ENCODE measurements around the gene PLEKHA1. TPM values are rescaled to one million over a fixed set of nuclear protein-coding genes. Genes with fewer than 3 reads are reported as not detected.

PLEKHA1 gene
- total RNA-seq, 1 experiment from 2014 or later = 30.6 TPM

DNA sequence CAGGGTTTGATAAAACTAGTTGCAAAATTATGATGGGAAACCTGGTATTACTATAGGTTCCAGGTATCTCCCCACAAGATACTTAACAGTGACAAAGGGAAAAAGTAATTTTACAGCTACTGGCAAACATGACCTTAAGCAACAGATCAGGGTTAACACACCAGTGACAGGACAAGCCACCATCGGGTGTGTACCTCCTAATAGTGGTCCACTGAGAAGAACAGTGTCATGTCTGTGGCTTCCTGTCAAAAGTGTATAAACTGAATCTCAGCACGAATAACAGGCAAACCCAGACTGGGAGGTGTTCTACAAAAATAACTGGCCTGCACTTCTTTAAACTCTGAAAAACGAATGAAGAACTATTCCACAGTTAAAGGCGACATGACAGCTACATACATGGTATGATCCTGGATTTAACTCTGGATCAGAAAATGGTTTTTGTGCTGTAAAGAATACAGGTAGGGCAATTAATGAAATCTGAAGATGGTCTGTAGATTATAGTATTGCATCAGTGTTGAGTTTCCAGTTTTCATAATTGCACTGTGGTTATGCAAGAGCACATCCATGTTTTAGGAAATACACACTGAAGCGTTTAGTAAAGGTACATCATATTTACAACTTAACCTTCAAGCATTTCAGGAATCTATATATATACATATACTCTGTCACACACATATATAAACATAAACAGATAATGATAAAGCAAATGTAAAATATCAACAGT is 47.9 kb downstream of the PLEKHA1 start:
- no peak for TF ChIP-seq ZNF274 (IDR thresholded peaks at IDR 0.05; ENCODE audit: low read depth, low read length)
- TF ChIP-seq, protein P1, sequence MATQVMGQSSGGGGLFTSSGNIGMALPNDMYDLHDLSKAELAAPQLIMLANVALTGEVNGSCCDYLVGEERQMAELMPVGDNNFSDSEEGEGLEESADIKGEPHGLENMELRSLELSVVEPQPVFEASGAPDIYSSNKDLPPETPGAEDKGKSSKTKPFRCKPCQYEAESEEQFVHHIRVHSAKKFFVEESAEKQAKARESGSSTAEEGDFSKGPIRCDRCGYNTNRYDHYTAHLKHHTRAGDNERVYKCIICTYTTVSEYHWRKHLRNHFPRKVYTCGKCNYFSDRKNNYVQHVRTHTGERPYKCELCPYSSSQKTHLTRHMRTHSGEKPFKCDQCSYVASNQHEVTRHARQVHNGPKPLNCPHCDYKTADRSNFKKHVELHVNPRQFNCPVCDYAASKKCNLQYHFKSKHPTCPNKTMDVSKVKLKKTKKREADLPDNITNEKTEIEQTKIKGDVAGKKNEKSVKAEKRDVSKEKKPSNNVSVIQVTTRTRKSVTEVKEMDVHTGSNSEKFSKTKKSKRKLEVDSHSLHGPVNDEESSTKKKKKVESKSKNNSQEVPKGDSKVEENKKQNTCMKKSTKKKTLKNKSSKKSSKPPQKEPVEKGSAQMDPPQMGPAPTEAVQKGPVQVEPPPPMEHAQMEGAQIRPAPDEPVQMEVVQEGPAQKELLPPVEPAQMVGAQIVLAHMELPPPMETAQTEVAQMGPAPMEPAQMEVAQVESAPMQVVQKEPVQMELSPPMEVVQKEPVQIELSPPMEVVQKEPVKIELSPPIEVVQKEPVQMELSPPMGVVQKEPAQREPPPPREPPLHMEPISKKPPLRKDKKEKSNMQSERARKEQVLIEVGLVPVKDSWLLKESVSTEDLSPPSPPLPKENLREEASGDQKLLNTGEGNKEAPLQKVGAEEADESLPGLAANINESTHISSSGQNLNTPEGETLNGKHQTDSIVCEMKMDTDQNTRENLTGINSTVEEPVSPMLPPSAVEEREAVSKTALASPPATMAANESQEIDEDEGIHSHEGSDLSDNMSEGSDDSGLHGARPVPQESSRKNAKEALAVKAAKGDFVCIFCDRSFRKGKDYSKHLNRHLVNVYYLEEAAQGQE (IDR thresholded peaks at IDR 0.05; ENCODE audit: low read depth) = no peak
- TF ChIP-seq SIN3A (IDR thresholded peaks at IDR 0.05; ENCODE audit: low read depth) = no peak
- TF ChIP-seq EZH2phosphoT487 (IDR thresholded peaks at IDR 0.05; ENCODE audit: borderline replicate concordance) = no peak
- Histone ChIP-seq H2AFZ (ENCODE audit: low read depth, low read length, poor library complexity, severe bottlenecking) (no peak overlapping the region), H3K9me3 (ENCODE audit: control insufficient read depth in 1 of 2, insufficient read depth in 1 of 2, low read depth in 1 of 2, low read length in 2 of 2) (no peaks in the 10 kb centered on the region), H3K79me2 (ENCODE audit: insufficient read depth, low read length) (no peaks in the 10 kb centered on the region), H3K9ac (ENCODE audit: low read length) (no peak overlapping the region), H4K20me1 (ENCODE audit: insufficient read depth) (no peaks in the 10 kb centered on the region), H3K27ac (ENCODE audit: low read depth, low read length) (no peak overlapping the region), H3K27me3 (ENCODE audit: insufficient read depth, low read length) (no peaks in the 10 kb centered on the region), H3K9me2 (ENCODE audit: insufficient read depth) (no peaks in the 10 kb centered on the region), H3K4me3 (replicated peaks in 1 of 2; ENCODE audit: low read depth in 1 of 2, low read length in 2 of 2) (no peak overlapping the region), H3K4me2 (ENCODE audit: low read length) (no peak overlapping the region), H3K36me3 (ENCODE audit: control insufficient read depth in 1 of 2, insufficient read depth in 2 of 2, low read length in 2 of 2) (peaks cover 5 to 7% of the 10 kb centered on the region in 2 experiments; a peak in 2 of 4 replicates), H3K4me1 (ENCODE audit: control insufficient read depth in 1 of 2, insufficient read depth in 2 of 2, low read length in 2 of 2) (no peaks in the 10 kb centered on the region)
- no TSS peak for BruUV-seq (replicated peaks)
- no peak for ATAC-seq
- DNase-seq (ENCODE audit: low read depth, low spot score) = no peak
- ChIA-PET RAD21 (ENCODE audit: low non-redundant PET in 1 of 2, low total read pairs in 2 of 2, uncharacterized antibody in 2 of 2, unreplicated experiment in 2 of 2) (no interaction called here), CTCF (interaction anchor here (1.7 kb wide), 1 partner anchor 143 kb away, joined by 5 read pairs; no protein-coding TSS in a partner anchor), POLR2A (no interaction called here)
- intact Hi-C loops (cut with micrococcal nuclease) = no loop called here

DNA sequence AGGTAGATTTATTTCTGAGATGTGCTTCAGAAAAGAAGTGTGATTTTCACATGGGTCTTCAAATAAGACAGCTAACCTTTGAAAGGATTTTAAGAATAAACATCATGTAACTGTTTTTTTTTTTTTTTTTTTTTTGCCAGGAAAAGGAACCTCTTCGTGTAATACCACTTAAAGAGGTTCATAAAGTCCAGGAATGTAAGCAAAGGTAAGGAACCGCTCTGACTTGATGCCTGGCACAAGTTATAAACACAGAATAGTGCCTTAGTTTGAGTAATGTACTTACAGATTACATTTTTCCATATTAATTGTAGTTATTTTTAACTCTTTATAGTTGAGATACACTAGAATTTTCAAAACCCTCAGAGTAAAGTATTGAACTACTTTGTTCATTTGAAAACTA is 49.6 kb downstream of the PLEKHA1 start:
- DNase-seq (ENCODE audit: low read depth, low spot score) (no peak), ATAC-seq (no peak)
- Histone ChIP-seq H3K79me2 (ENCODE audit: insufficient read depth, low read length) (no peaks in the 10 kb centered on the region), H3K9me2 (ENCODE audit: insufficient read depth) (no peaks in the 10 kb centered on the region), H3K4me2 (ENCODE audit: low read length) (no peak overlapping the region), H3K9me3 (ENCODE audit: control insufficient read depth in 1 of 2, insufficient read depth in 1 of 2, low read depth in 1 of 2, low read length in 2 of 2) (no peaks in the 10 kb centered on the region), H3K4me3 (replicated peaks in 1 of 2; ENCODE audit: low read depth in 1 of 2, low read length in 2 of 2) (no peak overlapping the region), H3K9ac (ENCODE audit: low read length) (no peak overlapping the region), H3K27ac (ENCODE audit: low read depth, low read length) (no peak overlapping the region), H3K36me3 (ENCODE audit: control insufficient read depth in 1 of 2, insufficient read depth in 2 of 2, low read length in 2 of 2) (peaks cover 5 to 7% of the 10 kb centered on the region in 2 experiments; a peak in 2 of 4 replicates), H4K20me1 (ENCODE audit: insufficient read depth) (no peaks in the 10 kb centered on the region), H3K27me3 (ENCODE audit: insufficient read depth, low read length) (no peaks in the 10 kb centered on the region), H3K4me1 (ENCODE audit: control insufficient read depth in 1 of 2, insufficient read depth in 2 of 2, low read length in 2 of 2) (no peaks in the 10 kb centered on the region), H2AFZ (ENCODE audit: low read depth, low read length, poor library complexity, severe bottlenecking) (no peak overlapping the region)
- intact Hi-C loops (cut with micrococcal nuclease) = no loop called here
- RAD21 ChIA-PET (ENCODE audit: low non-redundant PET in 1 of 2, low total read pairs in 2 of 2, uncharacterized antibody in 2 of 2, unreplicated experiment in 2 of 2) = no interaction called here
- TF ChIP-seq RAD21 (IDR thresholded peaks at IDR 0.05; ENCODE audit: low read depth) = no peak
- TF ChIP-seq, protein P1 (IDR thresholded peaks at IDR 0.05; ENCODE audit: low read depth) = no peak
- TF ChIP-seq EZH2phosphoT487 (IDR thresholded peaks at IDR 0.05; ENCODE audit: borderline replicate concordance) = no peak
- no peak for TF ChIP-seq TCF7L2 (IDR thresholded peaks at IDR 0.05; ENCODE audit: borderline replicate concordance, extremely low read depth, insufficient read depth, insufficient read length)
- TF ChIP-seq SP1 (IDR thresholded peaks at IDR 0.05; ENCODE audit: low read depth) = no peak
- no peak for TF ChIP-seq POLR2A (IDR thresholded peaks at IDR 0.05; ENCODE audit: borderline replicate concordance, extremely low read depth, insufficient read depth, insufficient read length)
- TF ChIP-seq POLR2AphosphoS5 (IDR thresholded peaks at IDR 0.05; ENCODE audit: low read depth, low read length) = no peak
- no peak for TF ChIP-seq ZNF274 (IDR thresholded peaks at IDR 0.05; ENCODE audit: low read depth, low read length)
- CTCF ChIA-PET = interaction anchor here (0.7 to 1.7 kb wide), 5 partner anchors 10 to 144 kb away, joined by 3 to 5 read pairs (median 5); no protein-coding TSS in a partner anchor
- no TSS peak for BruUV-seq (replicated peaks)
- POLR2A ChIA-PET = no interaction called here
